Adipose tissue (tissue), 3 donors: ENCODE data around the gene CREB1. TPM values are rescaled to one million over a fixed set of nuclear protein-coding genes. Genes with fewer than 3 reads are reported as not detected.
"Not testable (repeated sequence)": the region's sequence is repeated elsewhere in the genome, so short reads cannot be mapped to it uniquely, and the experiment has no call there.

Experiments
- H3K27ac ChIP-seq: one replicate; pipeline ENCODE4 v1.5.1; 2013; ENCODE audit warnings: low read depth, low read length
- whole genome bisulfite sequencing, 3 donors: extraction: QIAGEN DNeasy Blood & Tissue Kit; methylation state at CpG; one replicate each; pipeline ENCODE4 v1.1.7; 2013; 5-methylcytosine and 5-hydroxymethylcytosine counted together
- polyA plus RNA-seq, 3 donors: library from polyadenylated mRNA; stranded (reverse); fragments of 200-250 nt; gene quantifications; one replicate each; pipeline ENCODE4 v1.2.3, GENCODE V29; 2013
- donor health status: healthy with polysubstance abuse.
- donor health status: Bipolar disorder and iron deficiency.
- donor health status: healthy.

Gene CREB1
- polyA plus RNA-seq = 10 to 100 TPM in 2 of 3 donors, 1 to 10 TPM in 1; 5.8 to 11.7 (median 10.8) TPM

DNA sequence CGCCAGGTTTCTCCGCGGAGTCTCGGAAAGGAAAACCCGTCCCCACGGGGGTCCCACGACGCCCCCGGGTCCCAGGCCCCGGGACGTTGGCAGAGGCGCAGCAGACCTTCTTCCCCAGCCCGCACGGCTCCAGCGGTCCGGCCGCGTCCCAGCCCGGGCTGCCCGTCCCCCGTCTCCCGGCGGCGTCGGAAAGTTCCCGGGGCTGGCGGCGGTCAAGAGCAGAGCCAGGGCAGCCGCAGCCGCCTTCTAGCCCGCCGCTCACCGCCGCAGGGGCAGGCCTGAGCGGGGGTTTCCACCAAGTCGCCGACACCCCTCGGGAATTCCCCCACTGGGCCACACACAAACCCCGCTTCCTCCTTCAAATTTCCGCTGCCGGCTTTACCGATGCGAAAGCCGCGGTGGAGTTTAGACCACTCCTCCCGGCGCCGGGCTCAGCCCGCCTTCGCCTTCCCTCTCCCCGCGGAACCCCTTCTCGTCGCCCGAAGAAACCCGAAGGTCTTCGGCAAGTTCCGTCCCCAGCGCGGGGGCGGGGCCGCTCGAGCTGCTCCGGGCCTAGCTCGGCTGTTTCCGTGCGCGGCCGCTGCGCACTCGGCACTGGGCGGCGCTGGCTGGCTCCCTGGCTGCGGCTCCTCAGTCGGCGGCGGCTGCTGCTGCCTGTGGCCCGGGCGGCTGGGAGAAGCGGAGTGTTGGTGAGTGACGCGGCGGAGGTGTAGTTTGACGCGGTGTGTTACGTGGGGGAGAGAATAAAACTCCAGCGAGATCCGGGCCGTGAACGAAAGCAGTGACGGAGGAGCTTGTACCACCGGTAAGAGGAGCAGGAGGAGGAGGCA is at the start of gene CREB1:
CREB1 (plus strand) TSS at position 633 of the 830 bp plus-strand sequence. CDS start 25,674 bp downstream, outside the sequence.
- peak within 1 kb of the TSS; percentile 85 for H3K27ac ChIP-seq
- WGBS, 3 donors = 1% methylated on average over 75 to 92 of the region's 92 CpGs

DNA sequence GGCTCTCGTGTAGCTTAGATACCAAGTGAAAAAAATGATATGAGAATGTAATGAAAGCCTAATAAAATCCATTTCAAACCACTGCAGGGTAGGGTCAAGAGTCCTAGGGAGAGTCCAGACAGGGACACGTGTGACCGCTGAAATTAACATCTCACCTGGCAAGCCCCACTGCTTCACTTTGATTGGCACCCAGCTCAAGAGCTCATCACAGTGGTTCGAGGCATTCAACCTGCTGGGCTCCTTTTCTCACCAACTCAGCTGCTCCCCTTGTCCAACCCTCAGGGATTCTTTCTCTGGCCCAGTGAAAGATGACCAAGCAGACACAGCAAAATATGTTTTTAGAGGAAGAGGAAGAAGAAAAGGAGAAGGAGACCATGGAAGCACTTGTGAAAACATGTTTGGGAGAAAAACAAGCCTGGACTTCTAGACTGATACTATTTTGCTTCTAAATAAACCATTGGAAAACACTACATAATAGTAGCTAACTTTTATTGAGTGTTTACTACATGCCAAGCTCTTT is 49.2 kb upstream of the CREB1 start:
- WGBS, 3 donors = 65 to 89% (median 69%) methylated on average over 4 of the region's 4 CpGs
- no peak overlapping the region for H3K27ac ChIP-seq

DNA sequence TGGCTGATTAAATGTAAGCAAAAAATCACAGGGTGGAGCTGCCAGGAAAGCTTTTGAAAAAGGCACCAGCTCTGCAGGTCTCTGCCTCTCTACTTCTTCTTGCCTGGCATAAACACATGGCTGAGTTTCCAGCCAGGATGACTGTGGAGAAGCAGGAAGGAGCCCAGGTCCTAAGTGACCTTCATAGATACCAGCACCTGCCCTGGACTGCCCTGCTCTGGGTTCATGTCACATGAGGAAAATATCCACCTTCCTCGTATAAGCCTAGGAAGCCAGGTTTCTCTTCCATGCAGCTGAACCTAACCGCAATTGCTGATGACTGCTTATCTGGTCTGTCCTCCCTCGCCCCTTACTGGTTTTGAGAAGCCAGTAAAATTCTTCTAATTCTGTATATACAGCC is 47.8 kb upstream of the CREB1 start:
- no peak overlapping the region for H3K27ac ChIP-seq

DNA sequence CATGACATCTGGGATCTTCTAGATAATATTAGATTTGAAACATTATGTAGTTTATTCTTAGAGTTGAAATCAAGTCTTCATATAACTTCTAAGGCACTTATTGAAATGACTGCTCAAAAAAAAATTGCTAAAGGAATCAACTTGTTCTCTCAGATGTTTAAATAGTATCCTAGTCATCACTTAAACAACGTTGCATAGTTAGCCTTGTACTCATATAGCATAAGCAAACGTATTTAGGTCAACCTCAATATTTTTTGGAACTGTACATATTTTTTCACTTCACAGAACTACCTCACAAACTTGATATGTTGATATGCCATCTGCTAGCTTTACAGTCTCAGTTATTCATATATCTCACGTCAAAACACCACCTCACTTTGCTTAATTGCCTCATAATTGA is 47.1 kb upstream of the CREB1 start:
- WGBS, 3 donors = 75 to 84% (median 77%) methylated on average over 3 of the region's 3 CpGs
- H3K27ac ChIP-seq = no peak overlapping the region

More for the DNA sequence above, 47.8 kb upstream of the CREB1 start:
- WGBS, 3 donors = 27 to 73% (median 63%) methylated on average over 3 of the region's 3 CpGs

DNA sequence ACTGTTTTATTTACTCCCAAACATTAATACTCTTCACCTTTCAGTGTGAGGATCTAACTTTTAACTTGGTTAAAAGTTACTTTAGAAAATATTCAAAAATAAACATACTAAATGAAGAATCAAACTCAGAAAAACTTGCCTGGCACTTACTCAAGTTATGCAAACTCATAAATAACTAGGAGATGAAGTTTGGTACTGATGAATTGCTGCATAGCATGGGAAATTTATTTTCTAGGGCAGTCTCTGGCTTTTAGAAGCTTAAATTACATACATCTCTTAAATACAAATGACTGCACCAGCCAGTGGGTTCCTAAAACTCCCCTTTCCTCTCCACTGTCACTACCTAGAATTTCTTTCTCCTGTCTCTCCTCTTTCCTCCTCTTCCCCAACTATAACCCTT is 46.7 kb upstream of the CREB1 start:
- H3K27ac ChIP-seq = no peak overlapping the region

DNA sequence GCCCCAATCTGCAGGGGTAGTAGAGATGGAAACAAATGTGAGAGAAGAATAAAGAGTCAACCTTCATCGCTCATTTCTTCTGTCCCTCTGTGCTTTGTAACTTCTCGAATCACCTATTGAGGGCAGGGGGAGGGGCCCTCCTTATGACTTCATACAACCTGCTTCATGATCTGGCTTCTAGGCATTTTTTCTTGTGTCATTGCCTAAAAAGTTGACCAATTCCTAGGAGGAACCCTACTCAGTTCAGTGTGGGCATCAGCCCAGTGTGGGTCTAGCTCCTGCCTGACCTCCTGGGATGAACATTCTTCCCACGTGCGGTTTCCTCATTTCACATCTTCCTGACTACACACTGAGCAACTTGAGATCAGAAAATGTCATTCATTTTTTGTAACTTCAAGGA is 46.3 kb upstream of the CREB1 start:
- H3K27ac ChIP-seq = no peak overlapping the region
- 77 to 87% (median 79%) methylated on average over 4 of the region's 4 CpGs for WGBS, 3 donors

DNA sequence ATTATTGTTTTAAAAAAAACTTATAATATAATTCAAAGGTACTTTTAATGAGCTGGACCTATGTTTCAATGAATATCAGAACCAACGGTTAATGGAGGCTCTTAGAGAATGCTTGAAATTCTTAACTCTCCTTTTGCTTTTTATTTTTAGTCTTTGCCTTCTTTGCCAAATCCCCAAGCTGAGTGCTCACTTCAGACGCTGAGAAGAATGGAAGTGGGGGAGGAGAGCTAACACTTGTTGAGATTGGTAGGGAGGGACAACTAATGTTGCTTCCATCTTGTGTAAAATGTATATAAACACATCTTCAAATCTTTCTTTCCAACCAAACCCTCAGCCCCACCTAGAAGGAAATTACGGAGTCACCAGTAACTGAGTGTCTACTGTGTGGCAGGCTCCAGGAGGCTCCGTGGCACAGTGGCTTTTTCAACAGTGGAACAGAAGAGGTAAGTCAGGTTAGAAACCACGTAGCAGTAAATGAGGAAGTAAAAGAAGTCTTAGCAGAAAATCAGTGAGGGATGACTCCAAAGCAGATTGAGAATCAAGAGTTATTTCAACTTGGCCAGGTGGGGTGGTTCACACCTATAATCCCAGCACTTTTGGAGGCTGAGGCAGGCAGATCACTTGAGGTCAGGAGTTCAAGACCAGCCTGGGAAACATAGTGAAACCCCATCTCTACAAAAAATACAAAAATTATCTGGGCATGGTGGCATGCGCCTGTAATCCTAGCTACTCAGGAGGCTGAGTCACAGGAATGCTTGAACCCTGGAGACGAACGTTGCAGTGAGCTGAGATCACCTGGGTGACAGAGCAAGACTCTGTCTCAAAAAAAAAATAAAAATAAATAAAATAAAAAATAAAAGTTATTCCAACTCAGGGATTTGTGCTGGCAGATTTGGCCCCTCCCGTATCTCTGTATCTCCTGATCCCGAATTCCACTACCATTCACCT is 45.0 kb upstream of the CREB1 start:
- 74 to 81% (median 81%) methylated on average over 10 of the region's 10 CpGs for WGBS, 3 donors
- no peak overlapping the region for H3K27ac ChIP-seq

DNA sequence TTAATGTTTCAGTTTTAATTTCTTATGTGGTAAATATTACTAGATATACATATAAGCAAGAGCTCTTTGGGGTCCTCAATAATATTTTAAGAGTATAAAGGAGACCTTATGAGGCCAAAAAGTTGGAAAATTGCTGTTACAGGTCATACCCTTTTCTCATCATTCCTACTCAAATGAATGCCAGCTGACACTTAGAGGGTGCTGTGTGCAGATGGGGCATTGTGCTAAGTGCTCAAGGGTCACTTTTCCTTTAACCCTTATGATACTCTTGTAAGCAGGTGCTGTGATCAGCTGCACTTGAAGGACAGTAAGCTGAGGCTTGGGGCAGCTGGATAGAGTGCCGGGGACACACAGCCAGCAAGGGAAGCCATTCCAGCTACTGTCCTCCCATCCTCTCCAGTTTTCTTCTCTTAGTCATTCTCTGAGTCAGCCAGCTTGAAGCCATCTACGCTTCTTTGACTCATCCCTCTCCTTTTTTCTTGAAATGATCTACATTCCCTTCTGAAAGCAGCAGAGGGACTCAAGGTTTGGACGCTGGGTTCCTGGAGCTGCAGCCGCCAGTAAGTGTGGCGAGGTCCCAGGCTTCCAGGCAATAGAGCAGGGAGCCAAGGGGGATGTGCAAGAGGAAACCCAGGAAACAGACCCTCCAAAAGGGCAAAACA is 42.0 kb upstream of the CREB1 start:
- 72 to 87% (median 77%) methylated on average over 5 of the region's 5 CpGs for WGBS, 3 donors
- H3K27ac ChIP-seq = no peak overlapping the region

DNA sequence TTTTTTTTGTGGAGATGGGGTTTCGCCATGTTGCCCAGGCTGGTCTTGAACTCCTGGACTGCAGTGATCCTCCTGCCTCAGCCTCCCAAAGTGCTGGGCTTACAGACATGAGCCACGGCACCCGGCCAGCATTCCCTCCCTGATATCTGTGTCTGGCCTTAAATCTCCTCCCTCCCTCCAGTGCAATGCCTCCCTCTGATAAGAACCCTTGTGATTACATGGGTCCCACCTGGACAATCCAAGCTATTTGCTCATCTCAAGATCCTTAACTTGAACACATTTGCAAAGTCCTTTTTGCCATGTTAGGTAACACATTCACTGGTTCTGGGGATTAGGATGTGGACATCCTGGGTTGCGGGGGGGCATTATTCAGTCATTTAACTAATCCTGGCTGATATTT is 40.5 kb upstream of the CREB1 start:
- 94 to 95% (median 94%) methylated on average over 4 of the region's 4 CpGs for WGBS, 3 donors
- H3K27ac ChIP-seq = no peak overlapping the region

DNA sequence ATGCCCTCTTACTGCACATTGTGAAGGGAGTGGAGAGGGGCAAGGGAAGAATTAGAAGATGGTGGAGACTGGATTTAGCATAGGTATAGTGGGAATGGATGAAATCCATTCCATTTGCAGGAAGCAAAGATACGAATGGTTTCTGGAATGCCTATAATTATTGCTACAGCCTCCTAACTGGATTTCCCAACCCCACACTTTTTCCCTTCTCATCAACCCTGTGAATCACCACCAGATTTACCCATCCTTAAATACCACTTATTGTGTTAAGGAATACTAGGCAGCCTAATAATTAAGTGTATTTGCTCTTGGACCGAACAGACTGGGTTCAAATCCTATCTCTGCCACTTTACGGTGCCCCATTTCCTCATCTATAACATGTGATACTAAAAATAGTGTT is 39.3 kb upstream of the CREB1 start:
- no peak overlapping the region for H3K27ac ChIP-seq
- WGBS, 3 donors = 92 to 94% (median 93%) methylated on average over 3 of the region's 3 CpGs

DNA sequence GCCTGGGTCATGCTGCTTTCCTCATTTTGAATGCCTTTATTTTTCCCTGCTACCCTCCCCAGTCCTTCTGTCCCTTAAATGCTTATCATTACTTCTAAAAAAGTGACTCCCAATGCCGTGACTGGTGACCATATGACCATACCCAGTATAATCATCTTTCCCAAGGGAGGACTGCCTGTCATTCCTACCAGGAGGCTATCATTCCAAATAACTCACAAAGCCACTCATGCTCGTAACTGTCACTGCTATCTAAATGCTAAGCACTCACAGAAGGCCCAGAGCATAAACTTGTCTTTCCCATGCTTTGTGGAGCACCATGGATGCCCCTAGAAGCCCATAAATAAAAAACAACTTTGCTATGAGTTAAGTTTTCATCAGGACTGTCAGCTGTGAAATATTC is 38.7 kb upstream of the CREB1 start:
- WGBS, 3 donors = 69 to 81% (median 74%) methylated on average over 2 of the region's 2 CpGs
- H3K27ac ChIP-seq = no peak overlapping the region

DNA sequence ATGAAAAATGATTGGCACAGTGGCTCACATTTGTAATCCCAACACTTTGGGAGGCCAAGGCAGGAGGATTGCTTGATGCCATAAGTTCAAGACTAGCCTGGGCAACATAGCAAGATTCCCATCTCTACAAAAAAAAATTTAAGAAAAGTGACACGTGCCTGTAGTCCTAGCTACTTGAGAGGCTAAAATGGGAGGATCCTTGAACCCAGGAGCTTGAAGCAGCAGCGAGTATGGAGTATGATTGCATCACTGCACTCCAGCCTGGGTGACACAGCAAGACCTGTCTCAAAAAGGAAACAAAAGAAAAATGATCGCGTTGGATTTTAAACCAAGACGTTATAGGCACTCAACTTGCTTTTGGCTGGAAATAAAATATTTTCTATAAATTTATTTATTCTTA is 37.8 kb upstream of the CREB1 start:
- no peak overlapping the region for H3K27ac ChIP-seq
- WGBS, 3 donors = 45 to 74% (median 61%) methylated on average over 5 of the region's 5 CpGs

DNA sequence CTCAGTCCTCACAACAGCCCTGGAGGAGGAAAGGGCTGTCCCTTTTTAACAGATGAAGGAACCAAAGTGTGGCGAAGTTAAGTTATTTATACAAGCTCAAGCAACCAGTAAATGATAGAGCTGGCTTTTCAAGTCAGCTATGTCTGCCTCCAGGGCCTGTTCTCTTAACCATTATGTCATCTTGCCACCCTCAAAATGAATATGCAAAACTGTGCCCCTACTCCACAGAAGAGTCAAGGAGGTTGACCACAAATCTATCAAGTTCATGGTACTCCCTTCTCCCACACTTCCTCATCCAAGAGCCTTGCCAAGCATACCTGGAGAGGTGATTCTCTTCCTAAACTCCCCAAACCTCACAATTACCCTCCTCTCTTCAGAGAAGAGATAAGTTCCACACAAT is 37.3 kb upstream of the CREB1 start:
- WGBS, 3 donors = 41 to 83% (median 62%) methylated on average over 1 of the region's 1 CpG
- no peak overlapping the region for H3K27ac ChIP-seq

DNA sequence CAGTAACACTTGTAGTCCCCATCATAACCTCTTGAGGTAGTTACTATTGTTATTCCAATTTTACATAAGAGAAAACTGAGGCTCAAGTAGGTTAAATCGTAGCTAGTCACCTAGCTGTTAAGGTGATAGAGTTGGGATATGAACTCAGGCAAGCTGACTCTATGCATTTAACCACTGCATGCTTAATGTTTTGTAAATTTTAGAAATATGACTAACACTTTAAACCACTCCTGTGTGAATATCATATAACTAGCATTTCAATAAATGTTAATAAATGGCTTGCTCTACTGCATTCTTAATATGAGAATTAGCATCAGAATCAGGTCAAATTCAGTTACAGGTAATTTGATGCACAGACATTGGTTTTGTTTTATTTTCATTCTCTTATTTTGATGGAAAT is 35.6 kb upstream of the CREB1 start:
- WGBS, 3 donors = 83 to 95% (median 94%) methylated on average over 1 of the region's 1 CpG
- H3K27ac ChIP-seq = no peak overlapping the region

DNA sequence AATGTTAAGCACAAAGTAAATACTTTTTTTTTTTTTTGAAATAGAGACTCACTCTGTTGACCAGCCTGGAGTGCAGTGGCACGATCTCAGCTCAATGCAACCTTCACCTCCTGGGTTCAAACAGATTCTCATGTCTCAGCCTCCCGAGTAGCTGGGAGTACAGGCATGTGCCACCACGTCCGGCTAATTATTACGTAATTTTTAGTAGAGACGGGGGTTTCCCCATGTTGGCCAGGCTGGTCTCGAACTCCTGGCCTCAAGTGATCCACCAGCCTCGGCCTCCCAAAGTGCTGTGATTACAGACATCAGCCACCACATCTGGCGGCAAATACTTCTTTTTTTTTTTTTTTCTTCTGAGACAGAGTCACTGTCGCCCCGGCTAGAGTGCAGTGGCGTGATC is 32.8 kb upstream of the CREB1 start:
- WGBS, 3 donors = 81 to 90% (median 86%) methylated on average over 12 of the region's 12 CpGs
- not testable (repeated sequence) for H3K27ac ChIP-seq

DNA sequence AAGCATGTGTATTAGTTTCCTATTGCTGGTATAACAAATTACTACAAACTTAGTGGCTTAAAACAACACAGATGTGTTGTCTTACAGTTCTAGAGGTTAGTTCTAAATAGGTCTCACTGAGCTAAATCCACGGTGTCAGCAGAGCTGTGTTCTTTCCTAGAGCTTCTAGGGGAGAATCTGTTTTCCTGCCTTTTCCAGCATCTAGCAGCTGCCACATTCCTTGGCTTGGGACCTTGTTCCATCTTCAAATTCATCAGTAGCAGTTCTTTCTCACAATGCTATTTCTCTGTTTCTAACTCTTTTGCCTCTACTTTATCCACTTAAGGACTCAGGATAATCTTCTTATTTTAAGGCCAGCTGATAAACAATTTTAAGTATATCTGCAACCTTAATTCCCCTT is 32.2 kb upstream of the CREB1 start:
- no peak overlapping the region for H3K27ac ChIP-seq
- WGBS, 3 donors = 72 to 92% (median 83%) methylated on average over 1 of the region's 1 CpG

DNA sequence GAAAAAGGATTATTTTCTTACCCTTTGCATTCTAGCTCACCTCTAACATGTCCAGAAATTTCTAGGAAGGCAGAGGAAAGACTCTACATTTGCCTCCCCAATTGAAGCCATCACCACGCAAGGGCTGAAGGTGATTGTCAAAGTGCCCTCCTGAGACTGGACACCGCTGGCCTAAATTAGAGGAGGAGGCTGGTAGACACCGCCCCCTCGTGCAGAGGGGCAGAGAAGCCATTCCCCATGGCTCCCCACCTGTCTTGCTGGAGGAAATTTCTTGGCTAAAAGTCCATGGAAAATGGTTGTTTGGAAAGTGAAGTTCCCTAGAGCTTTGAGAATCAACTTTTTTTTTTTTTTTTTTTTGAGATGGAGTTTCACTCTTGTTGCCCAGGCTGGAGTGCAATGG is 31.3 kb upstream of the CREB1 start:
- WGBS, 3 donors = 52 to 84% (median 79%) methylated on average over 4 of the region's 4 CpGs
- H3K27ac ChIP-seq = no peak overlapping the region

DNA sequence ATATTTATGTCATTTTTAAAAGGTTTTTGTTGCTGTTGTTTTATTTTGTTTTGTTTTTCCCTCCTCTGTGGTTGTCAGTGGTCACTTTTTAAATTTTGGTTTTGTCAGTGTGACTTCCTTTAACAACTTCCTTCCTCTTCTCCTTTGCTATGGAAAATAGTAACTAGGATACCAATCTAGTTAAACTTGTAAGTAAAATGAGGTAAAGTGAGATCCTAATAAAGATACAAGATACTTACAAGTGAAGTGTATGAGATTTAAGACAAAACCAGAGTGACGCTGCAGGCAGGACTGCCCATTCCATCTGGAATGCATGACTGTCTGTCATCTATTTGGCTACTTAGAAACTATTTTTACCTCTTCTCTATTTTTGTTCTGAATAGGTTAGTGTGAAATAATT is 30.6 kb upstream of the CREB1 start:
- no peak overlapping the region for H3K27ac ChIP-seq
- 55 to 96% (median 61%) methylated on average over 1 of the region's 1 CpG for WGBS, 3 donors
